DOHH2 (cell line): Measurements from ENCODE around the gene WNT10A.

Experiments used
- EZH2phosphoT487 ChIP-seq: fragments of 200-600 bp; sonication (generic); IDR thresholded peaks from 2 replicates; pipeline ENCODE4 v1.6.1; 2017; ENCODE audit warnings: borderline replicate concordance, mild to moderate bottlenecking, antibody characterized with exemption, low read length, moderate library complexity, mixed read lengths
- TF ChIP-seq, protein P1 (sequence below): fragments of 200-600 bp; sonication (generic); IDR thresholded peaks from one replicate; pipeline ENCODE4 v1.5.1; 2014; ENCODE audit warnings: antibody characterized with exemption, mild to moderate bottlenecking, low read depth, low read length; ENCODE audit not compliant: poor library complexity, severe bottlenecking

DNA sequence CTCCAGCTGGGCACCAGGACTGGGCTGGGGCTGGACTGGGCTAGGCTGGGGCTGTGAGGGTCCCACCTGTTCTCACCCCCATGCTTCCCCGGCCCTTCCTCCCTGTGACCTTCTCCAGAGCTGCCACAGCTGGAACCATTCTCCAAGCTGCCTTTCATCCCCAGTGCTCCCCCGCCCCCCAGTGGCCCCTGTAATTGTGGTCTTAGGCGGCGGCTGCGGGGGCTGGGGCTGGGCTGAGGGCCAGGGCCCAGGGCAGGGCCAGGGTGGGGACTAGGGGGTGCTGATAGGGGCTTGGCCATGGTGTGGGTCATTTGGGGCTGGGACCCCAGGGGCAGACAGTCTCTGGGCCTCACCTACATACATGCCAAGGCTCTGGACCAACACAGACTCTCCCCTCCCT lies 2.8 kb upstream of the WNT10A start:
- TF ChIP-seq, protein P1, sequence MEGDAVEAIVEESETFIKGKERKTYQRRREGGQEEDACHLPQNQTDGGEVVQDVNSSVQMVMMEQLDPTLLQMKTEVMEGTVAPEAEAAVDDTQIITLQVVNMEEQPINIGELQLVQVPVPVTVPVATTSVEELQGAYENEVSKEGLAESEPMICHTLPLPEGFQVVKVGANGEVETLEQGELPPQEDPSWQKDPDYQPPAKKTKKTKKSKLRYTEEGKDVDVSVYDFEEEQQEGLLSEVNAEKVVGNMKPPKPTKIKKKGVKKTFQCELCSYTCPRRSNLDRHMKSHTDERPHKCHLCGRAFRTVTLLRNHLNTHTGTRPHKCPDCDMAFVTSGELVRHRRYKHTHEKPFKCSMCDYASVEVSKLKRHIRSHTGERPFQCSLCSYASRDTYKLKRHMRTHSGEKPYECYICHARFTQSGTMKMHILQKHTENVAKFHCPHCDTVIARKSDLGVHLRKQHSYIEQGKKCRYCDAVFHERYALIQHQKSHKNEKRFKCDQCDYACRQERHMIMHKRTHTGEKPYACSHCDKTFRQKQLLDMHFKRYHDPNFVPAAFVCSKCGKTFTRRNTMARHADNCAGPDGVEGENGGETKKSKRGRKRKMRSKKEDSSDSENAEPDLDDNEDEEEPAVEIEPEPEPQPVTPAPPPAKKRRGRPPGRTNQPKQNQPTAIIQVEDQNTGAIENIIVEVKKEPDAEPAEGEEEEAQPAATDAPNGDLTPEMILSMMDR = no peak
- no peak for TF ChIP-seq EZH2phosphoT487
